HCT116 (cell line): ENCODE measurements around the gene PDE6B. TPM values are rescaled to one million over a fixed set of nuclear protein-coding genes. Genes with fewer than 3 reads are reported as not detected.

Source experiments
- ATAC-seq: fragments of 200-7000 bp; cut with Tn5 transposase; 2 replicates; pipeline ENCODE4 v1.9.1; 2020; ENCODE audit warnings: mild to moderate bottlenecking, moderate library complexity
- BruUV-seq: library from RNA; stranded (reverse); fragments of 400-500 nt; replicated peaks from 2 replicates; lab custom pipeline; 2021; lab: Mats Ljungman, UMichigan
- CTCF ChIA-PET: fragments of 300-600 bp; sonication (Branson Sonifier 250); formaldehyde crosslinking; loops from one replicate; lab custom pipeline; 2021; ENCODE audit warnings: antibody characterized with exemption; lab: Charles Lee
- POLR2A ChIA-PET: fragments of 300-600, 350-600 bp; sonication (Branson Sonifier 250); formaldehyde crosslinking; loops from one replicate; lab custom pipeline; 2021; ENCODE audit warnings: antibody characterized with exemption; lab: Charles Lee
- RAD21 ChIA-PET, 2 experiments: fragments of 300-600 bp; sonication (Branson Sonifier 250); formaldehyde crosslinking; loops; one replicate each; lab custom pipeline; 2023; ENCODE audit warnings: low total read pairs in 2 of 2; ENCODE audit not compliant: uncharacterized antibody in 2 of 2, unreplicated experiment in 2 of 2, low non-redundant PET in 1 of 2; lab: Charles Lee
- DNase-seq: peaks from one replicate; pipeline ENCODE4 v3.0.0-alpha.2; 2010; ENCODE audit warnings: low read depth, low spot score
- H2AFZ ChIP-seq: fragments of 200-600 bp; shearing (Covaris generic), sonication (generic); 2 replicates; pipeline ENCODE4 v1.6.1; 2017; ENCODE audit warnings: low read depth, mixed run types, mixed read lengths, antibody characterized with exemption, low read length; ENCODE audit not compliant: poor library complexity, severe bottlenecking
- H3K27ac ChIP-seq: 2 replicates; pipeline ENCODE4 v1.5.1; 2012; ENCODE audit warnings: low read depth, low read length
- H3K27me3 ChIP-seq: fragments of 200-600 bp; sonication (generic); 2 replicates; pipeline ENCODE4 v1.6.1; 2016; ENCODE audit warnings: mixed run types, low read length, mixed read lengths; ENCODE audit not compliant: insufficient read depth
- H3K36me3 ChIP-seq, 2 experiments: fragments of 200-500 bp in 1 of 2; fragments of 200-600 bp in 1 of 2; sonication (Bioruptor generic) in 1 of 2; sonication (generic) in 1 of 2; 2 replicates each; pipeline versions ENCODE4 v1.5.1 to v1.6.1; 2014 to 2016; ENCODE audit warnings: low read length in 2 of 2, inconsistent platforms in 1 of 2, mixed read lengths in 1 of 2, mixed run types in 1 of 2; ENCODE audit not compliant: insufficient read depth in 2 of 2, control insufficient read depth in 1 of 2
- H3K4me1 ChIP-seq, 2 experiments: fragments of 200-600 bp in 1 of 2; sonication (generic) in 1 of 2; 2 replicates each; pipeline versions ENCODE4 v1.5.1 to v1.6.1; 2012 to 2017; ENCODE audit warnings: low read length in 2 of 2, inconsistent platforms in 1 of 2, mild to moderate bottlenecking in 1 of 2, mixed read lengths in 1 of 2, mixed run types in 1 of 2, moderate library complexity in 1 of 2; ENCODE audit not compliant: insufficient read depth in 2 of 2, control insufficient read depth in 1 of 2
- H3K4me2 ChIP-seq: fragments of 200-600 bp; sonication (generic); 2 replicates; pipeline ENCODE4 v1.6.1; 2017; ENCODE audit warnings: mixed run types, low read length, mixed read lengths
- H3K4me3 ChIP-seq, 2 experiments: fragments of 200-600 bp in 1 of 2; sonication (generic) in 1 of 2; replicated peaks in 1 of 2; 2 replicates each; pipeline ENCODE4 v1.5.1; 2011 to 2016; ENCODE audit warnings: low read length in 2 of 2, control low read depth in 1 of 2, low read depth in 1 of 2, mild to moderate bottlenecking in 1 of 2, mixed read lengths in 1 of 2, mixed run types in 1 of 2
- H3K79me2 ChIP-seq: fragments of 200-600 bp; sonication (generic); 2 replicates; pipeline ENCODE4 v1.6.1; 2017; ENCODE audit warnings: mild to moderate bottlenecking, mixed run types, low read length, moderate library complexity, mixed read lengths; ENCODE audit not compliant: insufficient read depth
- H3K9ac ChIP-seq: fragments of 200-600 bp; sonication (generic); 2 replicates; pipeline ENCODE4 v1.6.1; 2016; ENCODE audit warnings: low read length, mixed read lengths
- H3K9me2 ChIP-seq: fragments of 200-600 bp; sonication (generic), shearing (Covaris generic); 2 replicates; pipeline ENCODE4 v1.6.1; 2017; ENCODE audit warnings: mixed run types, mild to moderate bottlenecking, moderate library complexity; ENCODE audit not compliant: insufficient read depth
- H3K9me3 ChIP-seq, 2 experiments: fragments of 200-500 bp in 1 of 2; fragments of 200-600 bp in 1 of 2; sonication (Bioruptor generic) in 1 of 2; sonication (generic) in 1 of 2; 2 replicates each; pipeline ENCODE4 v1.6.1; 2014 to 2017; ENCODE audit warnings: low read length in 2 of 2, mixed read lengths in 2 of 2, inconsistent platforms in 1 of 2, low read depth in 1 of 2, mild to moderate bottlenecking in 1 of 2, mixed run types in 1 of 2, moderate library complexity in 1 of 2; ENCODE audit not compliant: control insufficient read depth in 1 of 2, insufficient read depth in 1 of 2
- H4K20me1 ChIP-seq: fragments of 200-600 bp; sonication (generic), shearing (Covaris generic); 2 replicates; pipeline ENCODE4 v1.6.1; 2017; ENCODE audit warnings: mixed run types, mild to moderate bottlenecking, moderate library complexity; ENCODE audit not compliant: insufficient read depth
- CBX3 ChIP-seq: IDR thresholded peaks from 2 replicates; pipeline ENCODE4 v1.6.1; 2012; ENCODE audit warnings: low read depth
- CEBPB ChIP-seq: IDR thresholded peaks from 2 replicates; pipeline ENCODE4 v1.6.1; 2012; ENCODE audit warnings: low read depth
- ELF1 ChIP-seq: IDR thresholded peaks from 2 replicates; pipeline ENCODE4 v1.6.1; 2012; ENCODE audit warnings: low read depth, borderline replicate concordance
- EZH2 ChIP-seq: fragments of 200-600 bp; sonication (generic); IDR thresholded peaks from 2 replicates; pipeline ENCODE4 v1.6.1; 2017; ENCODE audit warnings: antibody characterized with exemption, mixed run types
- EZH2phosphoT487 ChIP-seq: fragments of 200-600 bp; IDR thresholded peaks from 2 replicates; pipeline ENCODE4 v1.6.1; 2018; ENCODE audit warnings: antibody characterized with exemption, borderline replicate concordance
- FOSL1 ChIP-seq: IDR thresholded peaks from 2 replicates; pipeline ENCODE4 v1.6.1; 2012; ENCODE audit warnings: low read depth
- JUND ChIP-seq: IDR thresholded peaks from 2 replicates; pipeline ENCODE4 v1.6.1; 2012
- POLR2AphosphoS5 ChIP-seq: IDR thresholded peaks from 2 replicates; pipeline ENCODE4 v1.6.1; 2011; ENCODE audit warnings: mild to moderate bottlenecking, low read depth, low read length, moderate library complexity
- RAD21 ChIP-seq: IDR thresholded peaks from 2 replicates; pipeline ENCODE4 v1.6.1; 2012; ENCODE audit warnings: low read depth, mild to moderate bottlenecking
- SIN3A ChIP-seq: IDR thresholded peaks from 2 replicates; pipeline ENCODE4 v1.6.1; 2012; ENCODE audit warnings: low read depth
- SP1 ChIP-seq: IDR thresholded peaks from 2 replicates; pipeline ENCODE4 v1.6.1; 2012; ENCODE audit warnings: low read depth
- TCF7L2 ChIP-seq: IDR thresholded peaks from 2 replicates; pipeline ENCODE4 v1.7.0; 2011; ENCODE audit warnings: borderline replicate concordance, inconsistent platforms; ENCODE audit not compliant: insufficient read depth, insufficient read length; ENCODE audit errors: extremely low read depth
- ZFX ChIP-seq: fragments of 450-650 bp; IDR thresholded peaks from 2 replicates; pipeline ENCODE4 v1.6.1; 2017
- ZNF274 ChIP-seq: fragments of 200-500 bp; sonication (Bioruptor generic); IDR thresholded peaks from 2 replicates; pipeline ENCODE4 v1.6.1; 2014; ENCODE audit warnings: mild to moderate bottlenecking, low read depth, low read length, inconsistent platforms
- intact Hi-C: fragments of 100-400 bp; cut with micrococcal nuclease; formaldehyde crosslinking; loops from 2 replicates; pipeline ENCODE4 v1.10.0; 2022
- total RNA-seq: library from RNA; stranded (reverse); gene quantifications from one replicate; pipeline ENCODE4 v1.2.1, GENCODE V29; 2021; ENCODE audit not compliant: unreplicated experiment
- TF ChIP-seq, protein P1 (sequence below): IDR thresholded peaks from 2 replicates; pipeline ENCODE4 v1.6.1; 2012; ENCODE audit warnings: low read depth
- TF ChIP-seq, protein P2 (sequence below): IDR thresholded peaks from 2 replicates; pipeline ENCODE4 v1.6.1; 2012
- TF ChIP-seq, protein P3 (sequence below): IDR thresholded peaks from 2 replicates; pipeline ENCODE4 v1.6.1; 2011; ENCODE audit warnings: mild to moderate bottlenecking, low read length, moderate library complexity; ENCODE audit not compliant: insufficient replicate concordance; ENCODE audit errors: extremely low read depth
- TF ChIP-seq, protein P4 (sequence below), 3 experiments: fragments of 200-600 bp in 1 of 3; sonication (generic) in 1 of 3; IDR thresholded peaks in 2 of 3; conservative IDR thresholded peaks in 1 of 3; 2 replicates each; pipeline ENCODE4 v1.5.1; 2012 to 2017; ENCODE audit warnings: low read depth in 2 of 3, low read length in 2 of 3, antibody characterized with exemption in 1 of 3, borderline replicate concordance in 1 of 3, control low read depth in 1 of 3, mild to moderate bottlenecking in 1 of 3, mixed read lengths in 1 of 3, mixed run types in 1 of 3, moderate library complexity in 1 of 3; ENCODE audit not compliant: insufficient read depth in 1 of 3

Gene PDE6B
- total RNA-seq, 1 experiment from 2014 or later, result not detected

DNA sequence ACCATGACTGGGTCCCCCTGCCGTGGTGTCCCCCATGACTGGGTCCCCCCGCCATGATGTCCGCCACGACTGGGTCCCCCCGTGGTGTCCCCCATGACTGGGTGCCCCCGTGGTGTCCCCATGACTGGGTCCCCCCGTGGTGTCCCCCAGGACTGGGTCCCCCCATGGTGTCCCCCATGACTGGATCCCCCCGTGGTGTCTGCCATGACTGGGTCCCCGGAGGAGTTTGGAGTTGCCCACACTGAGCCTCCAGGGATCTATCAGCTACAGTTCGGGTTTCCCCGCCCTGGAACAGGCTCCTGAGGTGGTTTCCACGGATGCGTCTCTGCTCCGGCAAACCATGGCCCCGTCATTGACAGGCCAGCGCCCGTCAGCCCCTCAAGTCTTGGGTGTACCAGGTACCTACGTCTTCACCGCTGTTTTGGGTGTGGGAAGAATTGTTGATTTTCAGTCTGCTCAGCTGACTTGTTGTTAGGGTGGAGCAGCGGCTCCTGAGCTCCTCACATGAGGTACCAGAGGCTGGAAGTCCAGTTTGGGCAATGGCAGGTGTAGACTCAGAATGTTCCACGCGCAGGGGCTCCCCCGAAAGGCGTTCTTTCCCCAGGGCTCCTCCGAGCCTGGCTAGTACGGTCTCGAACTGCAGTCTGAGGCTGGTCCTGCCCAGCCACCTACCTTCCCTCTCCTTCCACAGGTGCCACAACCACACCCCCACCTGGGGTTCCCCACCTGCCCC is 8.3 kb upstream of the PDE6B start:
- CTCF ChIA-PET, result interaction anchor here (1.5 kb wide), 1 partner anchor 14 kb away, joined by 3 read pairs; no protein-coding TSS in a partner anchor
- ATAC-seq, result no peak
- Histone ChIP-seq H3K27ac (no peak overlapping the region), H3K9ac (no peak overlapping the region), H3K79me2 (no peaks in the 10 kb centered on the region), H2AFZ (no peak overlapping the region), H4K20me1 (no peaks in the 10 kb centered on the region), H3K27me3 (no peaks in the 10 kb centered on the region), H3K9me3 (no peaks in the 10 kb centered on the region), H3K9me2 (no peaks in the 10 kb centered on the region), H3K4me3 (no peak overlapping the region), H3K4me1 (peaks cover 0 to 9% of the 10 kb centered on the region in 2 experiments; a peak in 2 of 4 replicates), H3K36me3 (no peaks in the 10 kb centered on the region), H3K4me2 (0 out of 2 replicates have a peak overlapping the region, but pooled peaks have one; percentile 36)
- POLR2A ChIA-PET, result no interaction called here
- TF ChIP-seq ELF1, result no peak
- no peak for TF ChIP-seq CBX3
- no peak for TF ChIP-seq CEBPB
- TF ChIP-seq ZFX, result no peak
- TF ChIP-seq, protein P1, sequence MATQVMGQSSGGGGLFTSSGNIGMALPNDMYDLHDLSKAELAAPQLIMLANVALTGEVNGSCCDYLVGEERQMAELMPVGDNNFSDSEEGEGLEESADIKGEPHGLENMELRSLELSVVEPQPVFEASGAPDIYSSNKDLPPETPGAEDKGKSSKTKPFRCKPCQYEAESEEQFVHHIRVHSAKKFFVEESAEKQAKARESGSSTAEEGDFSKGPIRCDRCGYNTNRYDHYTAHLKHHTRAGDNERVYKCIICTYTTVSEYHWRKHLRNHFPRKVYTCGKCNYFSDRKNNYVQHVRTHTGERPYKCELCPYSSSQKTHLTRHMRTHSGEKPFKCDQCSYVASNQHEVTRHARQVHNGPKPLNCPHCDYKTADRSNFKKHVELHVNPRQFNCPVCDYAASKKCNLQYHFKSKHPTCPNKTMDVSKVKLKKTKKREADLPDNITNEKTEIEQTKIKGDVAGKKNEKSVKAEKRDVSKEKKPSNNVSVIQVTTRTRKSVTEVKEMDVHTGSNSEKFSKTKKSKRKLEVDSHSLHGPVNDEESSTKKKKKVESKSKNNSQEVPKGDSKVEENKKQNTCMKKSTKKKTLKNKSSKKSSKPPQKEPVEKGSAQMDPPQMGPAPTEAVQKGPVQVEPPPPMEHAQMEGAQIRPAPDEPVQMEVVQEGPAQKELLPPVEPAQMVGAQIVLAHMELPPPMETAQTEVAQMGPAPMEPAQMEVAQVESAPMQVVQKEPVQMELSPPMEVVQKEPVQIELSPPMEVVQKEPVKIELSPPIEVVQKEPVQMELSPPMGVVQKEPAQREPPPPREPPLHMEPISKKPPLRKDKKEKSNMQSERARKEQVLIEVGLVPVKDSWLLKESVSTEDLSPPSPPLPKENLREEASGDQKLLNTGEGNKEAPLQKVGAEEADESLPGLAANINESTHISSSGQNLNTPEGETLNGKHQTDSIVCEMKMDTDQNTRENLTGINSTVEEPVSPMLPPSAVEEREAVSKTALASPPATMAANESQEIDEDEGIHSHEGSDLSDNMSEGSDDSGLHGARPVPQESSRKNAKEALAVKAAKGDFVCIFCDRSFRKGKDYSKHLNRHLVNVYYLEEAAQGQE, result no peak
- TF ChIP-seq POLR2AphosphoS5, result no peak
- no peak for TF ChIP-seq SP1
- TF ChIP-seq EZH2, result no peak
- no peak for TF ChIP-seq SIN3A
- no peak for TF ChIP-seq TCF7L2
- no peak for TF ChIP-seq FOSL1
- TF ChIP-seq EZH2phosphoT487, result no peak
- TF ChIP-seq RAD21, result no peak
- TF ChIP-seq, protein P2, sequence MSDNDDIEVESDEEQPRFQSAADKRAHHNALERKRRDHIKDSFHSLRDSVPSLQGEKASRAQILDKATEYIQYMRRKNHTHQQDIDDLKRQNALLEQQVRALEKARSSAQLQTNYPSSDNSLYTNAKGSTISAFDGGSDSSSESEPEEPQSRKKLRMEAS, result no peak
- TF ChIP-seq, protein P3, sequence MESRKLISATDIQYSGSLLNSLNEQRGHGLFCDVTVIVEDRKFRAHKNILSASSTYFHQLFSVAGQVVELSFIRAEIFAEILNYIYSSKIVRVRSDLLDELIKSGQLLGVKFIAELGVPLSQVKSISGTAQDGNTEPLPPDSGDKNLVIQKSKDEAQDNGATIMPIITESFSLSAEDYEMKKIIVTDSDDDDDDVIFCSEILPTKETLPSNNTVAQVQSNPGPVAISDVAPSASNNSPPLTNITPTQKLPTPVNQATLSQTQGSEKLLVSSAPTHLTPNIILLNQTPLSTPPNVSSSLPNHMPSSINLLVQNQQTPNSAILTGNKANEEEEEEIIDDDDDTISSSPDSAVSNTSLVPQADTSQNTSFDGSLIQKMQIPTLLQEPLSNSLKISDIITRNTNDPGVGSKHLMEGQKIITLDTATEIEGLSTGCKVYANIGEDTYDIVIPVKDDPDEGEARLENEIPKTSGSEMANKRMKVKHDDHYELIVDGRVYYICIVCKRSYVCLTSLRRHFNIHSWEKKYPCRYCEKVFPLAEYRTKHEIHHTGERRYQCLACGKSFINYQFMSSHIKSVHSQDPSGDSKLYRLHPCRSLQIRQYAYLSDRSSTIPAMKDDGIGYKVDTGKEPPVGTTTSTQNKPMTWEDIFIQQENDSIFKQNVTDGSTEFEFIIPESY, result no peak
- TF ChIP-seq ZNF274, result no peak
- TF ChIP-seq, protein P4, sequence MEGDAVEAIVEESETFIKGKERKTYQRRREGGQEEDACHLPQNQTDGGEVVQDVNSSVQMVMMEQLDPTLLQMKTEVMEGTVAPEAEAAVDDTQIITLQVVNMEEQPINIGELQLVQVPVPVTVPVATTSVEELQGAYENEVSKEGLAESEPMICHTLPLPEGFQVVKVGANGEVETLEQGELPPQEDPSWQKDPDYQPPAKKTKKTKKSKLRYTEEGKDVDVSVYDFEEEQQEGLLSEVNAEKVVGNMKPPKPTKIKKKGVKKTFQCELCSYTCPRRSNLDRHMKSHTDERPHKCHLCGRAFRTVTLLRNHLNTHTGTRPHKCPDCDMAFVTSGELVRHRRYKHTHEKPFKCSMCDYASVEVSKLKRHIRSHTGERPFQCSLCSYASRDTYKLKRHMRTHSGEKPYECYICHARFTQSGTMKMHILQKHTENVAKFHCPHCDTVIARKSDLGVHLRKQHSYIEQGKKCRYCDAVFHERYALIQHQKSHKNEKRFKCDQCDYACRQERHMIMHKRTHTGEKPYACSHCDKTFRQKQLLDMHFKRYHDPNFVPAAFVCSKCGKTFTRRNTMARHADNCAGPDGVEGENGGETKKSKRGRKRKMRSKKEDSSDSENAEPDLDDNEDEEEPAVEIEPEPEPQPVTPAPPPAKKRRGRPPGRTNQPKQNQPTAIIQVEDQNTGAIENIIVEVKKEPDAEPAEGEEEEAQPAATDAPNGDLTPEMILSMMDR (IDR thresholded peaks at IDR 0.05 in 2 of 3, conservative IDR thresholded peaks at IDR 0.05 in 1 of 3; ENCODE audit: borderline replicate concordance in 1 of 3, insufficient read depth in 1 of 3, low read depth in 2 of 3, low read length in 2 of 3), result no peak
- TF ChIP-seq JUND, result no peak
- DNase-seq, result no peak
- RAD21 ChIA-PET, result no interaction called here
- intact Hi-C loops, result no loop called here
- no TSS peak for BruUV-seq
